GM12878 (cell line): ENCODE results near the gene VKORC1. TPM values are rescaled to one million over a fixed set of nuclear protein-coding genes. Genes with fewer than 3 reads are reported as not detected.

Experiments used
- ATF7 ChIP-seq: fragments of 450-650 bp; IDR thresholded peaks from 2 replicates; pipeline ENCODE4 v1.6.1; 2016; ENCODE audit warnings: low read depth, mild to moderate bottlenecking
- CBX3 ChIP-seq: fragments of 200-600 bp; sonication (generic); IDR thresholded peaks from 2 replicates; pipeline ENCODE4 v1.6.1; 2016; ENCODE audit warnings: low read depth, borderline replicate concordance
- CHD2 ChIP-seq: IDR thresholded peaks from 2 replicates; pipeline ENCODE4 v1.6.1; 2011; ENCODE audit warnings: low read depth, low read length, improper control_type of control experiment, borderline replicate concordance
- HCFC1 ChIP-seq: fragments of 150-350 bp; IDR thresholded peaks from 2 replicates; pipeline ENCODE4 v1.6.1; 2014; ENCODE audit warnings: low read length
- IKZF1 ChIP-seq: fragments of 450-650 bp; conservative IDR thresholded peaks from 2 replicates; pipeline ENCODE4 v1.6.1; 2017; ENCODE audit warnings: antibody characterized with exemption, mild to moderate bottlenecking
- NFYB ChIP-seq: IDR thresholded peaks from 2 replicates; pipeline ENCODE4 v1.6.1; 2011; ENCODE audit warnings: low read depth, mild to moderate bottlenecking, low read length, improper control_type of control experiment, moderate library complexity; ENCODE audit not compliant: insufficient read depth
- POLR2AphosphoS5 ChIP-seq: IDR thresholded peaks from 2 replicates; pipeline ENCODE4 v1.6.1; 2011; ENCODE audit warnings: mild to moderate bottlenecking, low read length, inconsistent platforms
- RFX5 ChIP-seq: IDR thresholded peaks from 2 replicates; pipeline ENCODE4 v1.6.1; 2011; ENCODE audit warnings: low read depth, low read length, improper control_type of control experiment
- SRF ChIP-seq, 2 experiments: IDR thresholded peaks; 2 replicates each; pipeline ENCODE4 v1.6.1; 2011; ENCODE audit warnings: low read depth in 2 of 2, low read length in 2 of 2, mild to moderate bottlenecking in 1 of 2, moderate library complexity in 1 of 2
- polyA plus RNA-seq, 11 experiments: library from polyadenylated mRNA; depleted of rRNA in 4 of 11; unstranded in 6 of 11; stranded (reverse) in 5 of 11; fragments of >200 nt; fragmentation: Nextera tagmentation in 4 of 11; fragmentation: Illumina TruSeq in 1 of 11; extraction: Ambion mirVana in 4 of 11; extraction: Trizol in 1 of 11; gene quantifications; 1 replicate in 1 of 11; 2 replicates in 10 of 11; pipeline versions ENCODE4 v1.2.1 to v1.2.3, GENCODE V29; 2011 to 2016; ENCODE audit warnings: inconsistent platforms in 2 of 11, missing spikeins in 2 of 11, low read depth in 1 of 11
- total RNA-seq, 4 experiments: library from RNA; depleted of rRNA in 3 of 4; stranded (reverse); fragments of >200 nt in 3 of 4; fragmentation: Illumina TruSeq in 1 of 4; extraction: Trizol in 1 of 4; gene quantifications; 2 replicates each; pipeline versions ENCODE4 v1.2.1 to v1.2.3, GENCODE V29; 2013 to 2021
- TF ChIP-seq, protein P1 (sequence below): fragments of 450-650 bp; IDR thresholded peaks from 2 replicates; pipeline ENCODE4 v1.6.1; 2017; ENCODE audit warnings: mild to moderate bottlenecking, low read depth, inconsistent platforms; ENCODE audit not compliant: poor library complexity, severe bottlenecking
- TF ChIP-seq, protein P2 (sequence below): fragments of 450-650 bp; IDR thresholded peaks from 2 replicates; pipeline ENCODE4 v1.6.1; 2017; ENCODE audit warnings: low read depth, mild to moderate bottlenecking, moderate library complexity
- TF ChIP-seq, protein P3 (sequence below): IDR thresholded peaks from 2 replicates; pipeline ENCODE4 v1.6.1; 2012; ENCODE audit warnings: low read length, inconsistent platforms
- TF ChIP-seq, protein P4 (sequence below): IDR thresholded peaks from 2 replicates; pipeline ENCODE4 v1.6.1; 2012; ENCODE audit warnings: mild to moderate bottlenecking, low read depth, low read length
- TF ChIP-seq, protein P5 (sequence below): fragments of 450-650 bp; IDR thresholded peaks from 2 replicates; pipeline ENCODE4 v1.6.1; 2017; ENCODE audit warnings: borderline replicate concordance
- TF ChIP-seq, protein P6 (sequence below): fragments of 450-650 bp; IDR thresholded peaks from 2 replicates; pipeline ENCODE4 v1.6.1; 2018; ENCODE audit warnings: mild to moderate bottlenecking, low read depth, moderate library complexity; ENCODE audit not compliant: partially characterized antibody

VKORC1 gene
- total and polyA plus RNA-seq, 10 of the 15 experiments (the other 5 are each of a cell fraction or from before 2014, with no cell fraction given): 19.8 to 140 (median 57.7) TPM

DNA sequence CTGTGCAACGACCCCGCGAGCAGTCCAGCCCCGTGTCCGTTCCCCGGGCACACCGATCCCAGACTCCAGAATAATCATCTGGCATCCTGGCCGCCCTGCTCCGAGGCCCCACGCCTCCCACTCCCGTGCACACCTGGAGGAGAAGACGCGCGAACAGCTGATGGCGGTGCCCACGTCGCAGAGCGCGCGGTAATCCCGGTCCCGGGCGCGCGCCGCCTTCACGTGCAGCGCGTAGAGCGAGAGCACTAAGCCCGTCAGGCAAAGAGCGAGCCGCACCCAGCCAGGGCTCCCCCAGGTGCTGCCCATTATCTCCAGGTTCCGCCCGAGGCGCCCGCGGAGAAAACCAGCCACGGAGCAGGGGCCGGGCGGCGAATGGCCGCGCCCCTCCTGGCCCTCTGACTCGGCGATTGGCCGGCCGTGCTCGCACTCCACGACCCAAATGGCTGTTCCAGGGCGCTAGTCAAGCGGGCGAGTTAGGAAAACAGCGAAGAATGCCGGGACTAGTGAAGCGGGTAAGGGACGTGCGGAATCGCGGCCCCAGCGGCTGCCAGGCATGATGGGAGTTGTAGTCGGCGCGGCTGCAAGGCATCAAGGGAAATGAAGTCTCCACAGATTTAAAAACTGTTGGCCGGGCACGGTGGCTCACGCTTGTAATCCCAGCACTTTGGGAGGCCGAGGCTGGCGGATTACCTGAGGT lies at the start of gene VKORC1 (continued):
- TF ChIP-seq, protein P1, sequence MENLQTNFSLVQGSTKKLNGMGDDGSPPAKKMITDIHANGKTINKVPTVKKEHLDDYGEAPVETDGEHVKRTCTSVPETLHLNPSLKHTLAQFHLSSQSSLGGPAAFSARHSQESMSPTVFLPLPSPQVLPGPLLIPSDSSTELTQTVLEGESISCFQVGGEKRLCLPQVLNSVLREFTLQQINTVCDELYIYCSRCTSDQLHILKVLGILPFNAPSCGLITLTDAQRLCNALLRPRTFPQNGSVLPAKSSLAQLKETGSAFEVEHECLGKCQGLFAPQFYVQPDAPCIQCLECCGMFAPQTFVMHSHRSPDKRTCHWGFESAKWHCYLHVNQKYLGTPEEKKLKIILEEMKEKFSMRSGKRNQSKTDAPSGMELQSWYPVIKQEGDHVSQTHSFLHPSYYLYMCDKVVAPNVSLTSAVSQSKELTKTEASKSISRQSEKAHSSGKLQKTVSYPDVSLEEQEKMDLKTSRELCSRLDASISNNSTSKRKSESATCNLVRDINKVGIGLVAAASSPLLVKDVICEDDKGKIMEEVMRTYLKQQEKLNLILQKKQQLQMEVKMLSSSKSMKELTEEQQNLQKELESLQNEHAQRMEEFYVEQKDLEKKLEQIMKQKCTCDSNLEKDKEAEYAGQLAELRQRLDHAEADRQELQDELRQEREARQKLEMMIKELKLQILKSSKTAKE: no peak
- TF ChIP-seq, protein P2, sequence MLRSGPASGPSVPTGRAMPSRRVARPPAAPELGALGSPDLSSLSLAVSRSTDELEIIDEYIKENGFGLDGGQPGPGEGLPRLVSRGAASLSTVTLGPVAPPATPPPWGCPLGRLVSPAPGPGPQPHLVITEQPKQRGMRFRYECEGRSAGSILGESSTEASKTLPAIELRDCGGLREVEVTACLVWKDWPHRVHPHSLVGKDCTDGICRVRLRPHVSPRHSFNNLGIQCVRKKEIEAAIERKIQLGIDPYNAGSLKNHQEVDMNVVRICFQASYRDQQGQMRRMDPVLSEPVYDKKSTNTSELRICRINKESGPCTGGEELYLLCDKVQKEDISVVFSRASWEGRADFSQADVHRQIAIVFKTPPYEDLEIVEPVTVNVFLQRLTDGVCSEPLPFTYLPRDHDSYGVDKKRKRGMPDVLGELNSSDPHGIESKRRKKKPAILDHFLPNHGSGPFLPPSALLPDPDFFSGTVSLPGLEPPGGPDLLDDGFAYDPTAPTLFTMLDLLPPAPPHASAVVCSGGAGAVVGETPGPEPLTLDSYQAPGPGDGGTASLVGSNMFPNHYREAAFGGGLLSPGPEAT: peak; percentile 70; the same call in 1 of the 2 replicates
- peak; percentile 66; the same call in 1 of the 2 replicates for TF ChIP-seq NFYB
- peak in 1 of 2 experiments; percentile 5; a peak in 1 of 4 replicates for TF ChIP-seq SRF (IDR thresholded peaks at IDR 0.05; ENCODE audit: low read depth in 2 of 2, low read length in 2 of 2)
- TF ChIP-seq, protein P3, sequence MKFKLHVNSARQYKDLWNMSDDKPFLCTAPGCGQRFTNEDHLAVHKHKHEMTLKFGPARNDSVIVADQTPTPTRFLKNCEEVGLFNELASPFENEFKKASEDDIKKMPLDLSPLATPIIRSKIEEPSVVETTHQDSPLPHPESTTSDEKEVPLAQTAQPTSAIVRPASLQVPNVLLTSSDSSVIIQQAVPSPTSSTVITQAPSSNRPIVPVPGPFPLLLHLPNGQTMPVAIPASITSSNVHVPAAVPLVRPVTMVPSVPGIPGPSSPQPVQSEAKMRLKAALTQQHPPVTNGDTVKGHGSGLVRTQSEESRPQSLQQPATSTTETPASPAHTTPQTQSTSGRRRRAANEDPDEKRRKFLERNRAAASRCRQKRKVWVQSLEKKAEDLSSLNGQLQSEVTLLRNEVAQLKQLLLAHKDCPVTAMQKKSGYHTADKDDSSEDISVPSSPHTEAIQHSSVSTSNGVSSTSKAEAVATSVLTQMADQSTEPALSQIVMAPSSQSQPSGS: no peak
- TF ChIP-seq, protein P4, sequence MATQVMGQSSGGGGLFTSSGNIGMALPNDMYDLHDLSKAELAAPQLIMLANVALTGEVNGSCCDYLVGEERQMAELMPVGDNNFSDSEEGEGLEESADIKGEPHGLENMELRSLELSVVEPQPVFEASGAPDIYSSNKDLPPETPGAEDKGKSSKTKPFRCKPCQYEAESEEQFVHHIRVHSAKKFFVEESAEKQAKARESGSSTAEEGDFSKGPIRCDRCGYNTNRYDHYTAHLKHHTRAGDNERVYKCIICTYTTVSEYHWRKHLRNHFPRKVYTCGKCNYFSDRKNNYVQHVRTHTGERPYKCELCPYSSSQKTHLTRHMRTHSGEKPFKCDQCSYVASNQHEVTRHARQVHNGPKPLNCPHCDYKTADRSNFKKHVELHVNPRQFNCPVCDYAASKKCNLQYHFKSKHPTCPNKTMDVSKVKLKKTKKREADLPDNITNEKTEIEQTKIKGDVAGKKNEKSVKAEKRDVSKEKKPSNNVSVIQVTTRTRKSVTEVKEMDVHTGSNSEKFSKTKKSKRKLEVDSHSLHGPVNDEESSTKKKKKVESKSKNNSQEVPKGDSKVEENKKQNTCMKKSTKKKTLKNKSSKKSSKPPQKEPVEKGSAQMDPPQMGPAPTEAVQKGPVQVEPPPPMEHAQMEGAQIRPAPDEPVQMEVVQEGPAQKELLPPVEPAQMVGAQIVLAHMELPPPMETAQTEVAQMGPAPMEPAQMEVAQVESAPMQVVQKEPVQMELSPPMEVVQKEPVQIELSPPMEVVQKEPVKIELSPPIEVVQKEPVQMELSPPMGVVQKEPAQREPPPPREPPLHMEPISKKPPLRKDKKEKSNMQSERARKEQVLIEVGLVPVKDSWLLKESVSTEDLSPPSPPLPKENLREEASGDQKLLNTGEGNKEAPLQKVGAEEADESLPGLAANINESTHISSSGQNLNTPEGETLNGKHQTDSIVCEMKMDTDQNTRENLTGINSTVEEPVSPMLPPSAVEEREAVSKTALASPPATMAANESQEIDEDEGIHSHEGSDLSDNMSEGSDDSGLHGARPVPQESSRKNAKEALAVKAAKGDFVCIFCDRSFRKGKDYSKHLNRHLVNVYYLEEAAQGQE: no peak
- TF ChIP-seq RFX5: no peak
- peak; percentile 51; the same call in 1 of the 2 replicates for TF ChIP-seq CHD2
- TF ChIP-seq ATF7: no peak
- peak; percentile 96 for TF ChIP-seq IKZF1
- TF ChIP-seq, protein P5, sequence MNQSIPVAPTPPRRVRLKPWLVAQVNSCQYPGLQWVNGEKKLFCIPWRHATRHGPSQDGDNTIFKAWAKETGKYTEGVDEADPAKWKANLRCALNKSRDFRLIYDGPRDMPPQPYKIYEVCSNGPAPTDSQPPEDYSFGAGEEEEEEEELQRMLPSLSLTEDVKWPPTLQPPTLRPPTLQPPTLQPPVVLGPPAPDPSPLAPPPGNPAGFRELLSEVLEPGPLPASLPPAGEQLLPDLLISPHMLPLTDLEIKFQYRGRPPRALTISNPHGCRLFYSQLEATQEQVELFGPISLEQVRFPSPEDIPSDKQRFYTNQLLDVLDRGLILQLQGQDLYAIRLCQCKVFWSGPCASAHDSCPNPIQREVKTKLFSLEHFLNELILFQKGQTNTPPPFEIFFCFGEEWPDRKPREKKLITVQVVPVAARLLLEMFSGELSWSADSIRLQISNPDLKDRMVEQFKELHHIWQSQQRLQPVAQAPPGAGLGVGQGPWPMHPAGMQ: peak; percentile 18; the same call in 1 of the 2 replicates
- TF ChIP-seq CBX3: no peak
- peak; percentile 89 for TF ChIP-seq HCFC1
- TF ChIP-seq, protein P6, sequence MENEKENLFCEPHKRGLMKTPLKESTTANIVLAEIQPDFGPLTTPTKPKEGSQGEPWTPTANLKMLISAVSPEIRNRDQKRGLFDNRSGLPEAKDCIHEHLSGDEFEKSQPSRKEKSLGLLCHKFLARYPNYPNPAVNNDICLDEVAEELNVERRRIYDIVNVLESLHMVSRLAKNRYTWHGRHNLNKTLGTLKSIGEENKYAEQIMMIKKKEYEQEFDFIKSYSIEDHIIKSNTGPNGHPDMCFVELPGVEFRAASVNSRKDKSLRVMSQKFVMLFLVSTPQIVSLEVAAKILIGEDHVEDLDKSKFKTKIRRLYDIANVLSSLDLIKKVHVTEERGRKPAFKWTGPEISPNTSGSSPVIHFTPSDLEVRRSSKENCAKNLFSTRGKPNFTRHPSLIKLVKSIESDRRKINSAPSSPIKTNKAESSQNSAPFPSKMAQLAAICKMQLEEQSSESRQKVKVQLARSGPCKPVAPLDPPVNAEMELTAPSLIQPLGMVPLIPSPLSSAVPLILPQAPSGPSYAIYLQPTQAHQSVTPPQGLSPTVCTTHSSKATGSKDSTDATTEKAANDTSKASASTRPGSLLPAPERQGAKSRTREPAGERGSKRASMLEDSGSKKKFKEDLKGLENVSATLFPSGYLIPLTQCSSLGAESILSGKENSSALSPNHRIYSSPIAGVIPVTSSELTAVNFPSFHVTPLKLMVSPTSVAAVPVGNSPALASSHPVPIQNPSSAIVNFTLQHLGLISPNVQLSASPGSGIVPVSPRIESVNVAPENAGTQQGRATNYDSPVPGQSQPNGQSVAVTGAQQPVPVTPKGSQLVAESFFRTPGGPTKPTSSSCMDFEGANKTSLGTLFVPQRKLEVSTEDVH: no peak
- TF ChIP-seq POLR2AphosphoS5: no peak
